SU-DHL-6 (cell line): ENCODE measurements around the gene CLDN10.

Experiments
- H2AFZ ChIP-seq: fragments of 200-600 bp; sonication (generic); 2 replicates; pipeline ENCODE4 v1.6.1; 2014; ENCODE audit warnings: low read depth, mild to moderate bottlenecking, moderate library complexity, mixed read lengths, antibody characterized with exemption, low read length; ENCODE audit not compliant: severe bottlenecking
- H3F3A ChIP-seq: fragments of 200-600 bp; shearing (Covaris generic); 2 replicates; pipeline ENCODE4 v1.6.0; 2016; ENCODE audit warnings: antibody characterized with exemption, mild to moderate bottlenecking; ENCODE audit not compliant: insufficient read depth
- H3K27ac ChIP-seq: fragments of 200-600 bp; sonication (generic); 2 replicates; pipeline ENCODE4 v1.5.1; 2016; ENCODE audit warnings: low read depth, mild to moderate bottlenecking, low read length, moderate library complexity, mixed read lengths
- H3K27me3 ChIP-seq: fragments of 200-600 bp; sonication (generic), shearing (Covaris generic); 2 replicates; pipeline ENCODE4 v1.6.0; 2014; ENCODE audit warnings: mild to moderate bottlenecking, low read length
- H3K36me3 ChIP-seq: fragments of 200-600 bp; sonication (generic); 2 replicates; pipeline ENCODE4 v1.6.1; 2014; ENCODE audit warnings: mild to moderate bottlenecking, low read length, mixed read lengths
- H3K4me2 ChIP-seq: fragments of 300-600, 200-600 bp; shearing (Covaris generic), sonication (generic); 2 replicates; pipeline ENCODE4 v1.6.0; 2014; ENCODE audit warnings: low read length, low read depth, mild to moderate bottlenecking; ENCODE audit not compliant: poor library complexity, severe bottlenecking
- H3K4me3 ChIP-seq: fragments of 200-600 bp; sonication (generic); 2 replicates; pipeline ENCODE4 v1.5.1; 2014; ENCODE audit warnings: antibody characterized with exemption, low read length, mild to moderate bottlenecking, mixed read lengths; ENCODE audit not compliant: insufficient read depth, poor library complexity, severe bottlenecking
- H3K79me2 ChIP-seq: fragments of 200-600 bp; sonication (generic); 2 replicates; pipeline ENCODE4 v1.6.1; 2014; ENCODE audit warnings: mild to moderate bottlenecking, low read length, moderate library complexity; ENCODE audit not compliant: insufficient read depth
- H3K9ac ChIP-seq: fragments of 200-600 bp; sonication (generic); 2 replicates; pipeline ENCODE4 v1.7.0; 2014; ENCODE audit warnings: mild to moderate bottlenecking, low read length
- H3K9me2 ChIP-seq: fragments of 200-600 bp; sonication (generic); replicated peaks from 2 replicates; pipeline ENCODE4 v1.6.1; 2014; ENCODE audit warnings: low read length; ENCODE audit not compliant: insufficient read depth
- H3K9me3 ChIP-seq: fragments of 200-600 bp; sonication (generic); 2 replicates; pipeline ENCODE4 v1.6.1; 2014; ENCODE audit warnings: low read length, mixed read lengths; ENCODE audit not compliant: insufficient read depth
- H4K20me1 ChIP-seq: fragments of 200-600 bp; sonication (generic); 2 replicates; pipeline ENCODE4 v1.6.1; 2014; ENCODE audit warnings: low read depth, mild to moderate bottlenecking, antibody characterized with exemption, low read length, moderate library complexity, mixed read lengths
- CTCF ChIP-seq: fragments of 200-600 bp; sonication (generic); IDR thresholded peaks from one replicate; pipeline ENCODE4 v1.5.1; 2017; ENCODE audit warnings: antibody characterized with exemption, mild to moderate bottlenecking, low read length, moderate library complexity; ENCODE audit not compliant: insufficient read depth, poor library complexity, severe bottlenecking
- EZH2phosphoT487 ChIP-seq: fragments of 200-600 bp; sonication (generic), shearing (Covaris generic); conservative IDR thresholded peaks from 2 replicates; pipeline ENCODE4 v1.6.1; 2018; ENCODE audit warnings: mild to moderate bottlenecking, antibody characterized with exemption, low read length, moderate library complexity, mixed read lengths

CLDN10 gene

GRCh38 chr13:95509521-95510310, 42.8 kb upstream of the CLDN10 start:
- H2AFZ ChIP-seq: no peak overlapping the region
- H3K27me3 ChIP-seq: no peaks in the 10 kb centered on the region
- H3K9me3 ChIP-seq: no peaks in the 10 kb centered on the region
- no peak overlapping the region for H3K27ac ChIP-seq
- no peak overlapping the region for H3K9ac ChIP-seq
- H3K4me3 ChIP-seq: no peak overlapping the region
- no peaks in the 10 kb centered on the region for H3K9me2 ChIP-seq
- no peaks in the 10 kb centered on the region for H3K79me2 ChIP-seq
- H3K4me2 ChIP-seq: no peak overlapping the region
- H3K36me3 ChIP-seq: no peaks in the 10 kb centered on the region
- TF ChIP-seq EZH2phosphoT487 (no peak), CTCF (no peak)
- no peaks in the 10 kb centered on the region for H3F3A ChIP-seq
- no peaks in the 10 kb centered on the region for H4K20me1 ChIP-seq

GRCh38 chr13:95510950-95511349, 41.6 kb upstream of the CLDN10 start:
- TF ChIP-seq CTCF (no peak), EZH2phosphoT487 (no peak)
- Histone ChIP-seq H3K36me3 (no peaks in the 10 kb centered on the region), H3F3A (no peaks in the 10 kb centered on the region), H4K20me1 (no peaks in the 10 kb centered on the region), H3K9me3 (no peaks in the 10 kb centered on the region), H3K27ac (no peak overlapping the region), H3K9ac (no peak overlapping the region), H2AFZ (no peak overlapping the region), H3K27me3 (no peaks in the 10 kb centered on the region), H3K79me2 (no peaks in the 10 kb centered on the region), H3K9me2 (no peaks in the 10 kb centered on the region), H3K4me3 (no peak overlapping the region), H3K4me2 (no peak overlapping the region)

GRCh38 chr13:95512424-95512823, 40.1 kb upstream of the CLDN10 start:
- Histone ChIP-seq H3K79me2 (no peaks in the 10 kb centered on the region), H3K4me2 (no peak overlapping the region), H3K27me3 (no peaks in the 10 kb centered on the region), H3K27ac (no peak overlapping the region), H3K9me3 (no peaks in the 10 kb centered on the region), H3K9me2 (no peaks in the 10 kb centered on the region), H3K4me3 (no peak overlapping the region), H3K36me3 (no peaks in the 10 kb centered on the region), H2AFZ (no peak overlapping the region), H4K20me1 (no peaks in the 10 kb centered on the region), H3K9ac (no peak overlapping the region), H3F3A (no peaks in the 10 kb centered on the region)
- no peak for TF ChIP-seq CTCF
- TF ChIP-seq EZH2phosphoT487: no peak
